C1 segment of cervical spinal cord (tissue), 14 donors: Measurements from ENCODE around the gene ADCY2.

Experiments
- DNase-seq, 14 donors: peaks; one replicate each; lab custom pipeline; 2025; lab: John Stamatoyannopoulos, UW

Gene ADCY2

GRCh38 chr5:7867260-7867659 is 471.3 kb downstream of the ADCY2 start:
- no peak for DNase-seq

- DNase-seq, result no peak
These were observed 472.5 kb downstream of the ADCY2 start for GRCh38 chr5:7868427-7868772.

GRCh38 chr5:7868773-7869473 is 473.0 kb downstream of the ADCY2 start, which contains the start of the genes FASTKD3 and MTRR:
Gene FASTKD3, minus strand, starts transcription at chr5:7869031. Its CDS starts 948 bp downstream, at chr5:7868083.
Gene MTRR, plus strand, starts transcription at chr5:7869148. Its CDS starts 1,647 bp downstream, at chr5:7870795.
- DNase-seq, result peak; percentile 44 to 92 (median 89)

- DNase-seq, result no peak
These were observed 473.7 kb downstream of the ADCY2 start for GRCh38 chr5:7869474-7870136.

GRCh38 chr5:7871653-7872052 is 475.7 kb downstream of the ADCY2 start:
- DNase-seq, result no peak

- no peak for DNase-seq
These were observed 476.7 kb downstream of the ADCY2 start for GRCh38 chr5:7872517-7873130.

- no peak for DNase-seq
These were observed 477.3 kb downstream of the ADCY2 start for GRCh38 chr5:7873216-7873615.

GRCh38 chr5:7874639-7875038 is 478.7 kb downstream of the ADCY2 start:
- DNase-seq, result no peak

- DNase-seq, result no peak
These were observed 479.2 kb downstream of the ADCY2 start for GRCh38 chr5:7875151-7875550.

- DNase-seq, result no peak
These were observed 480.9 kb downstream of the ADCY2 start for GRCh38 chr5:7876867-7877266.

GRCh38 chr5:7877851-7878250 is 481.9 kb downstream of the ADCY2 start:
- no peak for DNase-seq

- no peak for DNase-seq
These were observed 482.5 kb downstream of the ADCY2 start for GRCh38 chr5:7878381-7878873.
